H1 (cell line): ENCODE results near the gene R3HDM2.

ENCODE experiments used
- ASH2L ChIP-seq: fragments of 200-600, 300-600 bp; sonication (generic); IDR thresholded peaks from one replicate; pipeline ENCODE4 v1.7.1; 2017; ENCODE audit warnings: low read length
- CHD2 ChIP-seq: IDR thresholded peaks from 2 replicates; pipeline ENCODE4 v1.6.1; 2012; ENCODE audit warnings: low read length, improper control_type of control experiment
- EZH2 ChIP-seq: fragments of 200-600 bp; sonication (generic); IDR thresholded peaks from 2 replicates; pipeline ENCODE4 v1.7.1; 2012; ENCODE audit warnings: low read depth, mild to moderate bottlenecking, moderate library complexity, low read length, inconsistent platforms; ENCODE audit not compliant: severe bottlenecking
- NRF1 ChIP-seq: IDR thresholded peaks from 2 replicates; pipeline ENCODE4 v1.6.1; 2011; ENCODE audit warnings: mild to moderate bottlenecking, low read depth, low read length, improper control_type of control experiment
- POLR2A ChIP-seq, 2 experiments: IDR thresholded peaks; 1 replicate in 1 of 2; 2 replicates in 1 of 2; pipeline ENCODE4 v1.6.1; 2011; ENCODE audit warnings: low read depth in 2 of 2, low read length in 2 of 2, mild to moderate bottlenecking in 2 of 2; ENCODE audit errors: control extremely low read depth in 1 of 2
- RNF2 ChIP-seq: fragments of 200-900, 300-1000 bp; sonication (generic); IDR thresholded peaks from 2 replicates; pipeline ENCODE4 v1.7.1; 2016; ENCODE audit warnings: borderline replicate concordance, low read depth, mild to moderate bottlenecking, antibody characterized with exemption, low read length; ENCODE audit not compliant: poor library complexity, severe bottlenecking; ENCODE audit errors: missing control alignments
- SP1 ChIP-seq: IDR thresholded peaks from 2 replicates; pipeline ENCODE4 v1.6.1; 2011; ENCODE audit warnings: low read depth, low read length
- SUZ12 ChIP-seq: fragments of 200-600 bp; sonication (generic); IDR thresholded peaks from 2 replicates; pipeline ENCODE4 v1.6.1; 2012; ENCODE audit warnings: mild to moderate bottlenecking, inconsistent platforms, low read length, moderate library complexity, mixed read lengths
- USF2 ChIP-seq: IDR thresholded peaks from 2 replicates; pipeline ENCODE4 v1.6.1; 2011; ENCODE audit warnings: low read length, improper control_type of control experiment
- ZNF274 ChIP-seq: IDR thresholded peaks from 2 replicates; pipeline ENCODE4 v1.7.0; 2012; ENCODE audit warnings: low read length, borderline replicate concordance; ENCODE audit errors: extremely low read depth
- TF ChIP-seq, protein P1 (sequence below), 3 experiments: IDR thresholded peaks; 1 replicate in 2 of 3; 2 replicates in 1 of 3; pipeline versions ENCODE4 v1.5.1 to v1.6.1; 2011; ENCODE audit warnings: low read length in 3 of 3, mild to moderate bottlenecking in 3 of 3, inconsistent platforms in 2 of 3, low read depth in 1 of 3, moderate library complexity in 1 of 3; ENCODE audit not compliant: insufficient read depth in 1 of 3; ENCODE audit errors: control extremely low read depth in 1 of 3

- TF ChIP-seq NRF1 (no peak), SUZ12 (no peak), ZNF274 (no peak), SP1 (no peak), CHD2 (no peak), USF2 (no peak), POLR2A (IDR thresholded peaks at IDR 0.05; ENCODE audit: control extremely low read depth in 1 of 2, low read depth in 2 of 2, low read length in 2 of 2) (no peak), RNF2 (no peak), EZH2 (no peak), ASH2L (no peak)
- TF ChIP-seq, protein P1, sequence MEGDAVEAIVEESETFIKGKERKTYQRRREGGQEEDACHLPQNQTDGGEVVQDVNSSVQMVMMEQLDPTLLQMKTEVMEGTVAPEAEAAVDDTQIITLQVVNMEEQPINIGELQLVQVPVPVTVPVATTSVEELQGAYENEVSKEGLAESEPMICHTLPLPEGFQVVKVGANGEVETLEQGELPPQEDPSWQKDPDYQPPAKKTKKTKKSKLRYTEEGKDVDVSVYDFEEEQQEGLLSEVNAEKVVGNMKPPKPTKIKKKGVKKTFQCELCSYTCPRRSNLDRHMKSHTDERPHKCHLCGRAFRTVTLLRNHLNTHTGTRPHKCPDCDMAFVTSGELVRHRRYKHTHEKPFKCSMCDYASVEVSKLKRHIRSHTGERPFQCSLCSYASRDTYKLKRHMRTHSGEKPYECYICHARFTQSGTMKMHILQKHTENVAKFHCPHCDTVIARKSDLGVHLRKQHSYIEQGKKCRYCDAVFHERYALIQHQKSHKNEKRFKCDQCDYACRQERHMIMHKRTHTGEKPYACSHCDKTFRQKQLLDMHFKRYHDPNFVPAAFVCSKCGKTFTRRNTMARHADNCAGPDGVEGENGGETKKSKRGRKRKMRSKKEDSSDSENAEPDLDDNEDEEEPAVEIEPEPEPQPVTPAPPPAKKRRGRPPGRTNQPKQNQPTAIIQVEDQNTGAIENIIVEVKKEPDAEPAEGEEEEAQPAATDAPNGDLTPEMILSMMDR (IDR thresholded peaks at IDR 0.05; ENCODE audit: control extremely low read depth in 1 of 3, insufficient read depth in 1 of 3, low read depth in 1 of 3, low read length in 3 of 3): no peak
Observed at GRCh38 chr12:57467915-57468314, 37.1 kb upstream of the R3HDM2 start.
